H1 (cell line): ENCODE results near the gene CAPN14. TPM values are rescaled to one million over a fixed set of nuclear protein-coding genes. Genes with fewer than 3 reads are reported as not detected.

ENCODE experiments used
- CTCF ChIA-PET: fragments of 300-600 bp; sonication (Branson Sonifier 250); formaldehyde crosslinking; loops from one replicate; lab custom pipeline; 2021; ENCODE audit not compliant: partially characterized antibody; lab: Charles Lee
- POLR2A ChIA-PET: fragments of 300-600 bp; sonication (Branson Sonifier 250); formaldehyde crosslinking; loops from one replicate; lab custom pipeline; 2021; ENCODE audit warnings: inconsistent platforms; ENCODE audit not compliant: partially characterized antibody; lab: Charles Lee
- DNase-seq, 2 experiments: peaks; one replicate each; pipeline versions ENCODE4 v3.0.0 to v3.0.0-alpha.2; 2010 to 2022; ENCODE audit warnings: low spot score in 2 of 2, low read depth in 1 of 2, mixed read lengths in 1 of 2
- FAIRE-seq: peaks from 2 replicates; lab custom pipeline; 2011; peaks lifted over from hg19 to GRCh38; lab: Jason Lieb, UNC
- H2AFZ ChIP-seq: 2 replicates; pipeline ENCODE4 v1.8.1; 2012; ENCODE audit warnings: low read length, inconsistent platforms
- H2AK5ac ChIP-seq: 2 replicates; pipeline ENCODE4 v1.6.1; 2013; ENCODE audit warnings: low read depth, low read length
- H2BK120ac ChIP-seq: replicated peaks from 2 replicates; pipeline ENCODE3; 2013; ENCODE audit warnings: low read depth, low read length, inconsistent platforms
- H2BK12ac ChIP-seq: 2 replicates; pipeline ENCODE4 v1.6.1; 2013; ENCODE audit warnings: low read depth, low read length
- H2BK15ac ChIP-seq: 2 replicates; pipeline ENCODE4 v1.6.1; 2013; ENCODE audit warnings: low read length
- H2BK20ac ChIP-seq: 2 replicates; pipeline ENCODE4 v1.6.1; 2013; ENCODE audit warnings: low read length
- H2BK5ac ChIP-seq: 2 replicates; pipeline ENCODE4 v1.6.1; 2013; ENCODE audit warnings: low read depth, low read length
- H3K14ac ChIP-seq: 2 replicates; pipeline ENCODE4 v1.6.1; 2013; ENCODE audit warnings: inconsistent platforms; ENCODE audit not compliant: insufficient read length
- H3K18ac ChIP-seq: 2 replicates; pipeline ENCODE4 v1.6.1; 2013; ENCODE audit warnings: low read length; ENCODE audit errors: extremely low read depth
- H3K23ac ChIP-seq: 2 replicates; pipeline ENCODE4 v1.6.1; 2013; ENCODE audit warnings: inconsistent platforms; ENCODE audit not compliant: insufficient read length
- H3K23me2 ChIP-seq: 2 replicates; pipeline ENCODE4 v1.6.1; 2013; ENCODE audit warnings: low read depth, low read length
- H3K27ac ChIP-seq: 2 replicates; pipeline ENCODE4 v1.6.1; 2011; ENCODE audit warnings: low read depth, low read length, inconsistent platforms
- H3K27me3 ChIP-seq, 4 experiments: replicated peaks in 1 of 4; 1 replicate in 1 of 4; 2 replicates in 3 of 4; pipeline versions ENCODE4 v1.6.1 to v1.8.1; 2011 to 2013; ENCODE audit warnings: low read length in 3 of 4, mild to moderate bottlenecking in 3 of 4, inconsistent platforms in 2 of 4, mixed read lengths in 2 of 4, moderate library complexity in 1 of 4; ENCODE audit not compliant: control insufficient read depth in 3 of 4, insufficient read depth in 3 of 4; ENCODE audit errors: extremely low read depth in 1 of 4
- H3K36me3 ChIP-seq, 4 experiments: 2 replicates each; pipeline versions ENCODE4 v1.6.1 to v1.8.1; 2011 to 2013; ENCODE audit warnings: mild to moderate bottlenecking in 4 of 4, low read length in 3 of 4, moderate library complexity in 2 of 4, control low read depth in 1 of 4, inconsistent platforms in 1 of 4; ENCODE audit not compliant: insufficient read depth in 4 of 4, control insufficient read depth in 2 of 4
- H3K4ac ChIP-seq: replicated peaks from 2 replicates; pipeline ENCODE3; 2013; ENCODE audit warnings: low read length, low read depth, mixed read lengths, inconsistent platforms; ENCODE audit not compliant: insufficient read length
- H3K4me1 ChIP-seq, 4 experiments: replicated peaks in 1 of 4; 1 replicate in 1 of 4; 2 replicates in 3 of 4; pipeline versions ENCODE4 v1.6.1 to v1.8.1; 2011 to 2013; ENCODE audit warnings: low read length in 3 of 4, inconsistent platforms in 2 of 4, mixed read lengths in 1 of 4; ENCODE audit not compliant: insufficient read depth in 4 of 4, control insufficient read depth in 3 of 4
- H3K4me2 ChIP-seq, 2 experiments: 2 replicates each; pipeline versions ENCODE4 v1.6.1 to v1.8.1; 2011 to 2013; ENCODE audit warnings: low read depth in 2 of 2, low read length in 2 of 2, control low read depth in 1 of 2, inconsistent platforms in 1 of 2, mild to moderate bottlenecking in 1 of 2; ENCODE audit not compliant: insufficient read depth in 1 of 2
- H3K4me3 ChIP-seq, 4 experiments: fragments of 200-600, 300-600 bp in 1 of 4; sonication (generic), shearing (Covaris generic), sonication (Bioruptor Twin) in 1 of 4; 2 replicates each; pipeline versions ENCODE4 v1.5.1 to v1.8.1; 2011 to 2016; ENCODE audit warnings: low read length in 4 of 4, low read depth in 3 of 4, control low read depth in 2 of 4, inconsistent platforms in 2 of 4, mild to moderate bottlenecking in 2 of 4, mixed read lengths in 1 of 4, moderate library complexity in 1 of 4; ENCODE audit not compliant: insufficient read depth in 2 of 4; ENCODE audit errors: extremely low read depth in 1 of 4
- H3K56ac ChIP-seq: replicated peaks from 2 replicates; pipeline ENCODE3; 2013; ENCODE audit warnings: low read depth, mild to moderate bottlenecking, mixed read lengths, low read length, inconsistent platforms; ENCODE audit not compliant: insufficient read length
- H3K79me1 ChIP-seq: 2 replicates; pipeline ENCODE4 v1.6.1; 2013; ENCODE audit warnings: low read depth, low read length, control low read depth
- H3K79me2 ChIP-seq, 2 experiments: 2 replicates each; pipeline versions ENCODE4 v1.6.1 to v1.8.1; 2012 to 2013; ENCODE audit warnings: low read length in 2 of 2, mild to moderate bottlenecking in 2 of 2, inconsistent platforms in 1 of 2; ENCODE audit not compliant: insufficient read depth in 2 of 2, control insufficient read depth in 1 of 2
- H3K9ac ChIP-seq, 4 experiments: replicated peaks in 1 of 4; 1 replicate in 1 of 4; 2 replicates in 3 of 4; pipeline versions ENCODE4 v1.6.1 to v1.8.1; 2011 to 2013; ENCODE audit warnings: low read depth in 3 of 4, low read length in 3 of 4, control low read depth in 2 of 4, mild to moderate bottlenecking in 2 of 4, moderate library complexity in 2 of 4, inconsistent platforms in 1 of 4; ENCODE audit errors: extremely low read depth in 1 of 4
- H3K9me3 ChIP-seq, 2 experiments: 2 replicates each; pipeline versions ENCODE4 v1.6.1 to v1.8.1; 2012 to 2013; ENCODE audit warnings: mild to moderate bottlenecking in 2 of 2, moderate library complexity in 2 of 2, control low read depth in 1 of 2, inconsistent platforms in 1 of 2, low read depth in 1 of 2, low read length in 1 of 2, mixed read lengths in 1 of 2; ENCODE audit not compliant: insufficient read depth in 2 of 2
- H4K20me1 ChIP-seq, 2 experiments: replicated peaks in 1 of 2; 2 replicates each; pipeline versions ENCODE3 to v1.8.1; 2011 to 2013; ENCODE audit warnings: inconsistent platforms in 2 of 2, low read length in 2 of 2, mild to moderate bottlenecking in 1 of 2; ENCODE audit not compliant: insufficient read depth in 2 of 2, control insufficient read depth in 1 of 2
- H4K5ac ChIP-seq: 2 replicates; pipeline ENCODE4 v1.6.1; 2013; ENCODE audit warnings: low read length, low read depth, mixed read lengths, inconsistent platforms; ENCODE audit not compliant: insufficient read length
- H4K8ac ChIP-seq: 2 replicates; pipeline ENCODE4 v1.8.0; 2013; ENCODE audit warnings: mild to moderate bottlenecking, moderate library complexity, low read length, inconsistent platforms; ENCODE audit not compliant: insufficient read depth; ENCODE audit errors: extremely low read depth
- H4K91ac ChIP-seq: replicated peaks from 2 replicates; pipeline ENCODE3; 2013; ENCODE audit warnings: low read length, mixed read lengths, inconsistent platforms; ENCODE audit not compliant: insufficient read length
- ASH2L ChIP-seq: fragments of 200-600, 300-600 bp; sonication (generic); IDR thresholded peaks from one replicate; pipeline ENCODE4 v1.7.1; 2017; ENCODE audit warnings: low read length
- GABPA ChIP-seq: IDR thresholded peaks from 2 replicates; pipeline ENCODE4 v1.6.1; 2011; ENCODE audit warnings: mild to moderate bottlenecking, low read length, moderate library complexity, borderline replicate concordance; ENCODE audit not compliant: insufficient read depth
- HDAC2 ChIP-seq, 2 experiments: fragments of 300-600 bp in 1 of 2; sonication (generic) in 1 of 2; IDR thresholded peaks; 2 replicates each; pipeline ENCODE4 v1.6.1; 2011 to 2012; ENCODE audit warnings: low read depth in 2 of 2, low read length in 2 of 2, mild to moderate bottlenecking in 2 of 2, moderate library complexity in 2 of 2, borderline replicate concordance in 1 of 2, inconsistent platforms in 1 of 2
- MAFK ChIP-seq: IDR thresholded peaks from 2 replicates; pipeline ENCODE4 v1.6.1; 2012; ENCODE audit warnings: low read depth, mild to moderate bottlenecking, improper control_type of control experiment, low read length
- POLR2A ChIP-seq, 2 experiments: IDR thresholded peaks; 1 replicate in 1 of 2; 2 replicates in 1 of 2; pipeline ENCODE4 v1.6.1; 2011; ENCODE audit warnings: low read depth in 2 of 2, low read length in 2 of 2, mild to moderate bottlenecking in 2 of 2; ENCODE audit errors: control extremely low read depth in 1 of 2
- POU5F1 ChIP-seq: IDR thresholded peaks from 2 replicates; pipeline ENCODE4 v1.6.1; 2011; ENCODE audit warnings: low read depth, mild to moderate bottlenecking, low read length, moderate library complexity
- TBP ChIP-seq: IDR thresholded peaks from 2 replicates; pipeline ENCODE4 v1.6.1; 2011; ENCODE audit warnings: low read depth, low read length, improper control_type of control experiment
- WGBS, 2 experiments: shearing (Covaris generic) in 1 of 2; methylation state at CpG; one replicate each; pipeline versions ENCODE4 v1.1.6 to v1.1.7; 2013 to 2015; ENCODE audit warnings: low lambda C conversion rate in 2 of 2, mixed read lengths in 2 of 2, inconsistent platforms in 1 of 2, low coverage in 1 of 2, missing lambda C conversion rate in 1 of 2; ENCODE audit not compliant: insufficient replicate concordance in 2 of 2, insufficient coverage in 1 of 2, insufficient read length in 1 of 2; ENCODE audit errors: extremely low coverage in 1 of 2, missing lambda C conversion rate in 1 of 2; 5-methylcytosine and 5-hydroxymethylcytosine counted together
- polyA plus RNA-seq, 7 experiments: library from polyadenylated mRNA; depleted of rRNA in 3 of 7; stranded (reverse) in 5 of 7; unstranded in 2 of 7; fragments of >200 nt in 5 of 7; fragments of 200-250 nt in 2 of 7; gene quantifications; 1 replicate in 5 of 7; 2 replicates in 1 of 7; 4 replicates in 1 of 7; pipeline versions ENCODE4 v1.2.1 to v1.2.3, GENCODE V29; 2011 to 2013; ENCODE audit warnings: missing spikeins in 2 of 7, mixed read lengths in 2 of 7
- total RNA-seq: library from RNA; stranded (reverse); fragmentation: NEBNext Ultra II Directional; extraction: Animal tissue kit (Norgen Biotek cat#: 25700); gene quantifications from 2 replicates; pipeline ENCODE4 v1.2.1, GENCODE V29; 2021
- TF ChIP-seq, protein P1 (sequence below): IDR thresholded peaks from 2 replicates; pipeline ENCODE4 v1.6.1; 2012; ENCODE audit warnings: inconsistent platforms

CAPN14 gene
- total and polyA plus RNA-seq, 2 of the 8 experiments (the other 6 are each of a cell fraction or from before 2014, with no cell fraction given), result 0.07 TPM; not detected in 1

DNA sequence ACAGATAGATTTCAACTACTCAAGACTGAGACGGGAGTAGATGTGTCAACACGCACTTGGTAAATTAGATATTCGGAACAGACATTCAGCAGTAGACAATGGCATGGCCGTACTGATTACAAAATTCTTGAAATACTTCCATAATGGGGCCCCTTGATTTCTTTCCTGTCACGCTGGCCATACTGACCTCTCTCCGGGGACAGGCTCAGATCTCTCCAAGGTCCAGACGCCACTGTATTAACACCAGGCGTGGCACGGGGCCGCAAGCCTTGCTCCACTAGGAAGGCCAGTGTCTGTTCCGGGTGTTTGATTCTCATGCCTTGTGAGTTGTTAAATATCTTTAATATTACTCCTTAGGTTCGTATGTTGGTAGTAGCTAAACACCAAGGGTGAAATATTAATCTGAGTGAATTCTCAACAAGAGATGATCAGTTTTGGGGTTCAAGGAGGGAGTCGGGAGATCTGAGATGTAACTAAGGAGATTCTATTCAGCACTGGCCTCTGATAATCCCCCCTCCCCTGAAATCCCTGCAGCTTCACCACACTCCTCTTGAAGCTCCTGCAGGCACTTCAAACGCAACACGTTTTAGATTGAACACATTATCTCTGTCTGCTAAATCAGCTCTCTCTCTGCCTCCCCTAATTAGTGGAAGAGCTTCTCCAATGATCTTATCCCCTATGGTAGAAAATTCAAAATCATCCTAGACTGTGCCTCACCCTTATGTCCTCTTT, 14.4 kb upstream of the CAPN14 start:
- Histone ChIP-seq H4K91ac (no peak overlapping the region), H3K36me3 (no peaks in the 10 kb centered on the region), H3K4ac (no peak overlapping the region), H2BK5ac (no peak overlapping the region), H3K14ac (no peak overlapping the region), H3K4me2 (no peak overlapping the region), H4K20me1 (no peaks in the 10 kb centered on the region), H4K5ac (no peak overlapping the region), H2AFZ (no peak overlapping the region), H3K79me1 (no peaks in the 10 kb centered on the region), H3K27me3 (peaks cover 0 to 8% (median 5%) of the 10 kb centered on the region in 4 experiments; a peak in 4 of 7 replicates), H3K4me3 (no peak overlapping the region), H2BK120ac (no peak overlapping the region), H3K23me2 (peaks cover 5% of the 10 kb centered on the region; the same call in 1 of the 2 replicates), H3K18ac (no peak overlapping the region), H2BK12ac (no peak overlapping the region), H4K8ac (no peak overlapping the region), H3K27ac (no peak overlapping the region), H3K23ac (no peak overlapping the region), H3K9me3 (no peaks in the 10 kb centered on the region), H2BK20ac (no peak overlapping the region), H3K79me2 (no peaks in the 10 kb centered on the region), H3K9ac (no peak overlapping the region), H3K56ac (no peak overlapping the region), H2AK5ac (no peak overlapping the region), H3K4me1 (peaks cover 4 to 6% (median 4%) of the 10 kb centered on the region in 4 experiments; a peak in 5 of 7 replicates), H2BK15ac (no peak overlapping the region)
- TF ChIP-seq GABPA, result no peak
- no peak for TF ChIP-seq TBP
- no peak for TF ChIP-seq POU5F1
- TF ChIP-seq HDAC2 (IDR thresholded peaks at IDR 0.05; ENCODE audit: borderline replicate concordance in 1 of 2, low read depth in 2 of 2, low read length in 2 of 2), result no peak
- TF ChIP-seq POLR2A (IDR thresholded peaks at IDR 0.05; ENCODE audit: control extremely low read depth in 1 of 2, low read depth in 2 of 2, low read length in 2 of 2), result no peak
- no peak for TF ChIP-seq MAFK
- no peak for TF ChIP-seq ASH2L
- TF ChIP-seq, protein P1, sequence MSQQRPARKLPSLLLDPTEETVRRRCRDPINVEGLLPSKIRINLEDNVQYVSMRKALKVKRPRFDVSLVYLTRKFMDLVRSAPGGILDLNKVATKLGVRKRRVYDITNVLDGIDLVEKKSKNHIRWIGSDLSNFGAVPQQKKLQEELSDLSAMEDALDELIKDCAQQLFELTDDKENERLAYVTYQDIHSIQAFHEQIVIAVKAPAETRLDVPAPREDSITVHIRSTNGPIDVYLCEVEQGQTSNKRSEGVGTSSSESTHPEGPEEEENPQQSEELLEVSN, result no peak
- FAIRE-seq (no peak), DNase-seq (no peak)
- ChIA-PET POLR2A (no interaction called here), CTCF (interaction anchor here (0.6 to 2.8 kb wide), 6 partner anchors 9 to 131 kb away, joined by 3 to 14 read pairs (median 4); no protein-coding TSS in a partner anchor)
- WGBS, 2 experiments, result 84% methylated on average over 15 of the region's 15 CpGs; no CpG with 5 or more reads in 1 of the 2 experiments
